SK-N-SH (cell line): Measurements from ENCODE around the gene TMEM143. TPM values are rescaled to one million over a fixed set of nuclear protein-coding genes. Genes with fewer than 3 reads are reported as not detected.

Source experiments
- CTCF ChIA-PET: fragments of 300-600, 350-600 bp; formaldehyde crosslinking; extraction: SDS; loops from one replicate; lab custom pipeline; 2021; lab: Yijun Ruan, JAX
- POLR2A ChIA-PET: fragments of 350-600 bp; sonication (Branson Sonifier 250); formaldehyde crosslinking; extraction: SDS; loops from one replicate; lab custom pipeline; 2020; ENCODE audit warnings: antibody characterized with exemption, inconsistent platforms; lab: Yijun Ruan, JAX
- DNase-seq: peaks from one replicate; pipeline ENCODE4 v3.0.0; 2012
- H2AFZ ChIP-seq: fragments of 200-600 bp; sonication (generic); 2 replicates; pipeline ENCODE4 v1.8.1; 2016; ENCODE audit warnings: antibody characterized with exemption, mild to moderate bottlenecking, low read depth
- H3F3A ChIP-seq: fragments of 200-600 bp; sonication (generic); replicated peaks from 2 replicates; pipeline ENCODE3; 2016; ENCODE audit warnings: antibody characterized with exemption, mild to moderate bottlenecking; ENCODE audit not compliant: insufficient read depth
- H3K27ac ChIP-seq, 2 experiments: fragments of 200-500 bp in 1 of 2; fragments of 200-600 bp in 1 of 2; sonication (Bioruptor generic) in 1 of 2; sonication (generic), shearing (Covaris generic) in 1 of 2; 2 replicates each; pipeline versions ENCODE4 v1.5.1 to v1.6.1; 2014 to 2016; ENCODE audit warnings: low read depth in 2 of 2, inconsistent platforms in 1 of 2, low read length in 1 of 2, mild to moderate bottlenecking in 1 of 2, mixed read lengths in 1 of 2
- H3K27me3 ChIP-seq: fragments of 200-600 bp; sonication (generic), shearing (Covaris generic); 2 replicates; pipeline ENCODE4 v1.6.1; 2016; ENCODE audit warnings: mixed run types; ENCODE audit not compliant: insufficient read depth
- H3K36me3 ChIP-seq, 2 experiments: fragments of 200-500 bp in 1 of 2; fragments of 200-600 bp in 1 of 2; sonication (Bioruptor generic) in 1 of 2; sonication (generic) in 1 of 2; replicated peaks in 1 of 2; 2 replicates each; pipeline versions ENCODE3 to v1.5.1; 2014 to 2016; ENCODE audit warnings: low read length in 1 of 2, mild to moderate bottlenecking in 1 of 2; ENCODE audit not compliant: insufficient read depth in 2 of 2, control insufficient read depth in 1 of 2
- H3K4me1 ChIP-seq, 2 experiments: fragments of 200-500 bp in 1 of 2; fragments of 200-600 bp in 1 of 2; sonication (Bioruptor generic) in 1 of 2; sonication (generic), shearing (Covaris generic) in 1 of 2; 2 replicates each; pipeline versions ENCODE4 v1.5.1 to v1.6.1; 2014 to 2016; ENCODE audit warnings: low read depth in 1 of 2, low read length in 1 of 2, mixed run types in 1 of 2; ENCODE audit not compliant: insufficient read depth in 2 of 2, control insufficient read depth in 1 of 2
- H3K4me2 ChIP-seq: fragments of 200-600 bp; sonication (generic), shearing (Covaris generic); 2 replicates; pipeline ENCODE4 v1.6.1; 2017; ENCODE audit warnings: mixed run types
- H3K4me3 ChIP-seq, 2 experiments: fragments of 200-500 bp in 1 of 2; fragments of 200-600 bp in 1 of 2; sonication (Bioruptor generic) in 1 of 2; sonication (generic), shearing (Covaris generic) in 1 of 2; 2 replicates each; pipeline versions ENCODE4 v1.5.1 to v1.8.1; 2014 to 2016; ENCODE audit warnings: low read depth in 2 of 2, inconsistent platforms in 1 of 2, low read length in 1 of 2, mild to moderate bottlenecking in 1 of 2, mixed read lengths in 1 of 2, moderate library complexity in 1 of 2
- H3K79me2 ChIP-seq: fragments of 200-600 bp; sonication (generic); 2 replicates; pipeline ENCODE4 v1.8.1; 2017; ENCODE audit warnings: mild to moderate bottlenecking; ENCODE audit not compliant: insufficient read depth
- H3K9ac ChIP-seq: fragments of 200-600 bp; sonication (generic); 2 replicates; pipeline ENCODE4 v1.6.1; 2017; ENCODE audit warnings: mixed run types
- H3K9me2 ChIP-seq: fragments of 200-600 bp; sonication (generic); 2 replicates; pipeline ENCODE4 v1.6.1; 2017; ENCODE audit warnings: mixed run types
- H3K9me3 ChIP-seq: fragments of 200-600 bp; sonication (generic); 2 replicates; pipeline ENCODE4 v1.6.1; 2017; ENCODE audit warnings: mixed run types, mild to moderate bottlenecking, moderate library complexity
- H4K20me1 ChIP-seq: fragments of 200-600 bp; sonication (generic); 2 replicates; pipeline ENCODE4 v1.6.1; 2017; ENCODE audit warnings: mild to moderate bottlenecking, mixed run types; ENCODE audit not compliant: insufficient read depth
- EP300 ChIP-seq, 2 experiments: IDR thresholded peaks; 2 replicates each; pipeline versions ENCODE4 v1.4.0 to v1.6.1; 2012; ENCODE audit warnings: borderline replicate concordance in 1 of 2, low read depth in 1 of 2, low read length in 1 of 2
- FOXJ3 ChIP-seq: sonication (generic); formaldehyde crosslinking; IDR thresholded peaks from 2 replicates; pipeline ENCODE4 v1.5.1; 2020; ENCODE audit warnings: mild to moderate bottlenecking, missing genetic modification reagents
- FOXM1 ChIP-seq: IDR thresholded peaks from 2 replicates; pipeline ENCODE4 v1.4.0; 2012; ENCODE audit warnings: low read depth, mild to moderate bottlenecking
- GABPA ChIP-seq: IDR thresholded peaks from 2 replicates; pipeline ENCODE4 v1.4.0; 2012; ENCODE audit warnings: low read depth, mild to moderate bottlenecking
- MEF2A ChIP-seq: IDR thresholded peaks from 2 replicates; pipeline ENCODE4 v1.4.0; 2012; ENCODE audit warnings: low read depth, borderline replicate concordance
- RFX5 ChIP-seq: IDR thresholded peaks from 2 replicates; pipeline ENCODE4 v1.6.1; 2012; ENCODE audit warnings: mild to moderate bottlenecking, improper control_type of control experiment, low read length
- SIN3A ChIP-seq: IDR thresholded peaks from 2 replicates; pipeline ENCODE4 v1.6.1; 2012; ENCODE audit warnings: low read depth, mild to moderate bottlenecking, low read length, moderate library complexity, borderline replicate concordance
- SMC3 ChIP-seq: IDR thresholded peaks from 2 replicates; pipeline ENCODE4 v1.6.1; 2012; ENCODE audit warnings: low read depth, low read length, improper control_type of control experiment
- WGBS: methylation state at CpG from one replicate; pipeline ENCODE4 v1.1.6; 2017; ENCODE audit warnings: low lambda C conversion rate; 5-methylcytosine and 5-hydroxymethylcytosine counted together
- polyA plus RNA-seq, 3 experiments: library from polyadenylated mRNA; depleted of rRNA; stranded (reverse); fragments of >200 nt; gene quantifications; 2 replicates each; pipeline ENCODE4 v1.2.3, GENCODE V29; 2012
- TF ChIP-seq, protein P1 (sequence below): IDR thresholded peaks from 2 replicates; pipeline ENCODE4 v1.6.1; 2012; ENCODE audit warnings: mild to moderate bottlenecking, low read depth, low read length, moderate library complexity
- TF ChIP-seq, protein P2 (sequence below): IDR thresholded peaks from 2 replicates; pipeline ENCODE4; 2012

TMEM143 gene
- polyA plus RNA-seq, 1 of the 3 experiments (the other 2 are of a cell fraction), result 21.9 TPM

DNA sequence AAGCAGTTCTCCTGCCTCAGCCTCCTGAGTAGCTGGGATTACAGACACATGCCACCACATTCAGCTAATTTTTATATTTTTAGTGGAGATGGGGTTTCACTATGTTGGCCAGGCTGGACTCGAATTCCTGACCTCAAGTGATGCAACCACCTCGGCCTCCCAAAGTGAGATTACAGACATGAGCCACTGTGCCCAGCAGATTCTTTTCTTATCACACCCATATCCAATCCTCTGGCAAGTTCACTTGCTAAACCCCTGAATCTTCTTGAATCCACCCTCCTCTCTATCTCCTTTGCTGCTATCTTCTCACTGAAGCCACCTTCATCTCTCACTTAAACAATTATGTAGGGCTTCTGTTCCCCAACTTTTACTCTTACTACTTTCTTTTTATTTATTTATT, 17.5 kb downstream of the TMEM143 start (continued):
- TF ChIP-seq, protein P1, sequence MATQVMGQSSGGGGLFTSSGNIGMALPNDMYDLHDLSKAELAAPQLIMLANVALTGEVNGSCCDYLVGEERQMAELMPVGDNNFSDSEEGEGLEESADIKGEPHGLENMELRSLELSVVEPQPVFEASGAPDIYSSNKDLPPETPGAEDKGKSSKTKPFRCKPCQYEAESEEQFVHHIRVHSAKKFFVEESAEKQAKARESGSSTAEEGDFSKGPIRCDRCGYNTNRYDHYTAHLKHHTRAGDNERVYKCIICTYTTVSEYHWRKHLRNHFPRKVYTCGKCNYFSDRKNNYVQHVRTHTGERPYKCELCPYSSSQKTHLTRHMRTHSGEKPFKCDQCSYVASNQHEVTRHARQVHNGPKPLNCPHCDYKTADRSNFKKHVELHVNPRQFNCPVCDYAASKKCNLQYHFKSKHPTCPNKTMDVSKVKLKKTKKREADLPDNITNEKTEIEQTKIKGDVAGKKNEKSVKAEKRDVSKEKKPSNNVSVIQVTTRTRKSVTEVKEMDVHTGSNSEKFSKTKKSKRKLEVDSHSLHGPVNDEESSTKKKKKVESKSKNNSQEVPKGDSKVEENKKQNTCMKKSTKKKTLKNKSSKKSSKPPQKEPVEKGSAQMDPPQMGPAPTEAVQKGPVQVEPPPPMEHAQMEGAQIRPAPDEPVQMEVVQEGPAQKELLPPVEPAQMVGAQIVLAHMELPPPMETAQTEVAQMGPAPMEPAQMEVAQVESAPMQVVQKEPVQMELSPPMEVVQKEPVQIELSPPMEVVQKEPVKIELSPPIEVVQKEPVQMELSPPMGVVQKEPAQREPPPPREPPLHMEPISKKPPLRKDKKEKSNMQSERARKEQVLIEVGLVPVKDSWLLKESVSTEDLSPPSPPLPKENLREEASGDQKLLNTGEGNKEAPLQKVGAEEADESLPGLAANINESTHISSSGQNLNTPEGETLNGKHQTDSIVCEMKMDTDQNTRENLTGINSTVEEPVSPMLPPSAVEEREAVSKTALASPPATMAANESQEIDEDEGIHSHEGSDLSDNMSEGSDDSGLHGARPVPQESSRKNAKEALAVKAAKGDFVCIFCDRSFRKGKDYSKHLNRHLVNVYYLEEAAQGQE, result no peak
- TF ChIP-seq SMC3 (no peak), FOXM1 (no peak), MEF2A (no peak), FOXJ3 (CRISPR knock-in tag) (no peak), SIN3A (no peak), RFX5 (no peak)

DNA sequence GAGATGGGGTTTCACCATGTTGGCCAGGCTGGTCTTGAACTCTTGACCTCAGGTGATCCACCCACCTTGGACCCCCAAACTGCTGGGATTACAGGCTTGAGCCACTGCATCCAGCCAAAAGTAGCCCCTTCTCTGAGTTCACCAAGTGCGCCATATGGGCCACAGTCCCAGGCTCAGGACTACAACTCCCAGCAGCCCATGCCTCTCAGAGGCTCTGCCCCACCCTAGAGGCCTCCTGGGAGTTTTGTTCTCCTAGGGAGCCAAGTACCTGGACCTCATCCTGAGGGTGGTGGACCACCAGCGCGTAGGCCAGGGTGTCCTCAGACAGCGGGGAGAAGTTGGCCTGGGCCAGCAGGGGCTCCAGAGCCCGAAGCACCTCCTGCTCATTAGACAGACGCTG, 18.8 kb downstream of the TMEM143 start:
- TF ChIP-seq GABPA, result no peak
- TF ChIP-seq, protein P1, result no peak
- TF ChIP-seq, protein P2, sequence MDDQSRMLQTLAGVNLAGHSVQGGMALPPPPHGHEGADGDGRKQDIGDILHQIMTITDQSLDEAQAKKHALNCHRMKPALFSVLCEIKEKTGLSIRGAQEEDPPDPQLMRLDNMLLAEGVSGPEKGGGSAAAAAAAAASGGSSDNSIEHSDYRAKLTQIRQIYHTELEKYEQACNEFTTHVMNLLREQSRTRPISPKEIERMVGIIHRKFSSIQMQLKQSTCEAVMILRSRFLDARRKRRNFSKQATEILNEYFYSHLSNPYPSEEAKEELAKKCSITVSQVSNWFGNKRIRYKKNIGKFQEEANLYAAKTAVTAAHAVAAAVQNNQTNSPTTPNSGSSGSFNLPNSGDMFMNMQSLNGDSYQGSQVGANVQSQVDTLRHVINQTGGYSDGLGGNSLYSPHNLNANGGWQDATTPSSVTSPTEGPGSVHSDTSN, result no peak
- TF ChIP-seq EP300 (IDR thresholded peaks at IDR 0.05; ENCODE audit: borderline replicate concordance in 1 of 2, low read depth in 1 of 2, low read length in 1 of 2), result no peak
- WGBS, result 100% methylated on average over 6 of the region's 6 CpGs
- ChIA-PET CTCF (interaction anchor here (1.5 kb wide), 1 partner anchor 47 kb away, joined by 4 read pairs; the partner anchor contains the start of gene KDELR1), POLR2A (no interaction called here)
- Histone ChIP-seq H4K20me1 (no peaks in the 10 kb centered on the region), H3K4me1 (no peaks in the 10 kb centered on the region; a peak in 1 of 4 replicates), H3K27ac (no peak overlapping the region), H3K9ac (no peak overlapping the region), H3K27me3 (no peaks in the 10 kb centered on the region), H3K9me3 (no peaks in the 10 kb centered on the region), H2AFZ (no peak overlapping the region), H3F3A (no peaks in the 10 kb centered on the region), H3K79me2 (no peaks in the 10 kb centered on the region), H3K4me3 (no peak overlapping the region), H3K36me3 (no peaks in the 10 kb centered on the region), H3K4me2 (no peak overlapping the region), H3K9me2 (no peaks in the 10 kb centered on the region)
- DNase-seq, result no peak
